DMS114 treated with DMSO at 0.1 percent for 48 hours (cell line): ENCODE results near the gene MOB2.

Experiments used
- DNase-seq: peaks from one replicate; lab custom pipeline; 2025; ENCODE audit not compliant: unreplicated experiment; lab: John Stamatoyannopoulos, UW

The MOB2 gene

DNA sequence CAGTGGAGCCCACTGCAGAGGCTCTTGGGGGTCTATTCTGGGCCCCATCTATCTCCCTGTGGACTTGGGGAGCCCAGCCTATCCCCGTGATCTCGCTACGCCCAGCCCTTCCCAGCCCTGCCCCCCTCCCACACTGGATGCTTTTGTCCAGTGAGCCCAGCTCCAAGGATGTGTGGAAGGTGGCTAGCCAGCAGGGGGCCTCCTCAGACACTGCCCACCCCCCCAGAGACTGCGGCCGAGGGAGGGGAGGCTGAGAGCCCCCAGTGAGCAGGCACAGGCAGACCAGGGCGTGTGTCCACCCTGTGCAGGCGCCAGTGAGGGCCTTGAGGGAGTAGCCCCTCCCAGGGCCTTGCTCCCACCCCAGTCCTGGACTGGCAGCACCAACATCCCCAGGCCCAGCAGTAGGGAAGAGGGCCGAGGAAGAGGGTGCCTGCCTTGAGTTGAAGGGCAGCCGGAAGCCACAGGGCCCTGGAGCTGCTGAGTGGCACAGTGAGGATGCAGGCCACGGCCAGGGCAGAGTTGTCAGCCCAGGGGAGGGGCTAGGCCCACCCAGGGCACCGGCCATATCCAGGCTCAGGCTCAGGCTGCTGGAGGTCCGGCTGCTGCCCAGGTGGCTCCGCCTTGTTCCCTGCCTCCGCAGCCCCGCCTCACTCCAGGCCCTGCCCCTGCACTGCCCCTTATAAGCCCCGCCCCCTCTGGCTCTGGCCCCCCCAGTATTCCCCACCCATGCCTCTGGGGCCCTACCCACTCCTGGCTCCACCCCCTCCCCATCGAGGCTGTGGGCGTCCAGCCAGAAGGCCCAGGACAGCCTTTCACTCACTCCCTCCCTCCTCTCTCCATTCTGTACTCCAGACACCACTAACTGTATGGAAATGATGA lies 28.0 kb downstream of the MOB2 start:
- no peak for DNase-seq

DNA sequence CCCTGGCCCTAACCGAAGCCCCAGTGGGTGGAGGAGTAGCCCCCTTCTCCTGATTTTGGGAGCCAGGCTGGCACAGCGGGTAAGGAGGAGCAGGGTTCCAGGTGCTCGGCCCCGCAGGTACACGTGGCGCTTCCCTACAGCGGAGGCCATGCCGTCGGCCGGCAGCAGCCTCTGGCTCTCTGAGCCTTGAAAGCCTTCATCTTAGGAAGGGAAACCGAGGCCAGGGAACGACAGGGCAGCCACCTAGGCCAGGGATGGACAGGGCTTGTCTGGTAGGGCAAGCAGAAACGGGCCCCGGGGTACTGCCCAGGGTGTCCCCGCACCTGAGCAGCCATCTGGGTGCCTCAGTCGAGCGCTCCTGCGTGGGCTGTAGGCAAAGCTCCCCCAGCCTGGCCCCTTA lies 28.7 kb downstream of the MOB2 start:
- DNase-seq, result no peak

DNA sequence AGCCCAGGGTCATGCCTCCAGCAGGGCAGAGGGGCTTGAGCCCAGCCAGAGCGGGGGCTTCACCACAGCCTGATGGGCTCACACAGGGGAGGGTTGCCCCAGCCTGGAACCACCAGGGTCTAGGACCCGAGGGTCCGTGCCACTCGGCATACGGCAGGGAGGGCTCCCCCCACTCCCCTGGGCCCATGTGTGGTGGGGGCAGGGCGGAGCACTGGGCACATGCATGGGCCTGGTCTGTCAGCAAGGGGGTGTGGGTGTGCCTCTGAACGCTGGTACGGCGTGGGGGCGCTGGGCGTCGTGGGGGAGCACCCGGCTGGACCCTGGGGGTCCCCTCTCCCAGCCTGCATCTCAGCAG lies 29.3 kb downstream of the MOB2 start:
- no peak for DNase-seq

DNA sequence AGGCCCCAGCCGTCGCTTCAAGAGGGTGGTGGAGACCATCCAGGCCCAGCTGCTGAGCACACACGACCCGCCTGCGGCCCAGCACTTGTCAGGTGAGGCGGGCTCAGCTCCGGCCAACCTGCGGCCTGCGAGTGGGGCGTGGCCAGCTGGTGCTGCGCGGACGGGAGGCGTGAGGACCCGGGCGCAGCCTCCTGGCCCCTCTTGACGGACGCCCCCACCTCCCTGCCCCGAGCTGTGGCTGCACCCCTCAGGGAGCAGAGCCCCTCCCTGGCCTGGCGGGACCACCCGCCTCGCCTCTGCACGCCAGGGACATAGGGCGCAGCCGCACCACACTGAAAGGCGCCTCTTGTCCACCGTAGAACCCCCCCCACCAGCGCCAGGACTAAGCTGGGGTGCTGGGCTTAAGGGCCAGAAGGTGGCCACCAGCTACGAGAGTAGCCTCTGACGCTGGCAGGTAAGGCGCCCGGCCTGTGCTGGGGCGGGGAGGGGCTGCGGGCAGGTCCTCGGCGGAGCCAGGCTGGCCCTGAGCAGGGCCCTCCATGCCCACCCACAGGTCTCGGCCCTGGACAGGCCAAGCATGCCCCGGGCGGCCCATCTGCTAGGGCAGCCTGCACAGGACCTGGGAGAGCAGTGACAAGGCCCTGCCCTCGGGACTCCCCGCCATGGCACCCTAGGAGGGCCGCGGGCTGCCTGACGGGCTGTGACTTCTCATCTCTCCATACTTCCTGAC lies 29.8 kb downstream of the MOB2 start:
- DNase-seq, result no peak

DNA sequence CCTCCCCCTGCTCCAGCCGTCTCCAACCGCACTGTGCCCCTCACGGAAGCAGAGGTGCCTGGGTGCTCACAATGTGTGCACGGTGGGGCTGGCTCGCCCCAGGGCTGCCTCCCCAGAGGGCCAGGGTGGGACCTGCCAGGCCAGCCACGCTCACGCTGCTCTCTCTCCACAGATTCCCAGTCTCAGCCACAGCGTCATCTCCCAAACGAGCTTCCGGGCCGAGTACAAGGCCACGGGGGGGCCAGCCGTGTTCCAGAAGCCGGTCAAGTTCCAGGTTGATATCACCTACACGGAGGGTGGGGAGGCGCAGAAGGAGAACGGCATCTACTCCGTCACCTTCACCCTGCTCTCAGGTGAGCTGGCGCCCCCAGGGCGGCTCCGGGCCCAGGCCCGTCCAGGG lies 30.4 kb downstream of the MOB2 start:
- DNase-seq, result no peak

DNA sequence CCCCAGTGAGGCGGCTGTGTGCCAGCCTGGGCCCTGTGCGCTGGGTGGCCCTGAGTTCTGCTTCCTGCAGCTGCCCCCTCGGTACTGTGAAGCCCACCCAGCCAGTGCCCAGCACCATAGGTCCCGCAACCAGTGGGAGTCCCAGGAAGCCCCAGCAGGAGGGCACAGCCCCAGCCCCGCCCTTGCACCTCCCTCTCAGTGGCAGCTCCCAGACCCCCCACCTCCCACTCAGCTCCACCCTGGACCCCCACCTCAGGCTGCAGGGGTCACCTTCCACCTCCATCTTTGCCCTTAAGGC lies 30.9 kb downstream of the MOB2 start:
- DNase-seq, result no peak

DNA sequence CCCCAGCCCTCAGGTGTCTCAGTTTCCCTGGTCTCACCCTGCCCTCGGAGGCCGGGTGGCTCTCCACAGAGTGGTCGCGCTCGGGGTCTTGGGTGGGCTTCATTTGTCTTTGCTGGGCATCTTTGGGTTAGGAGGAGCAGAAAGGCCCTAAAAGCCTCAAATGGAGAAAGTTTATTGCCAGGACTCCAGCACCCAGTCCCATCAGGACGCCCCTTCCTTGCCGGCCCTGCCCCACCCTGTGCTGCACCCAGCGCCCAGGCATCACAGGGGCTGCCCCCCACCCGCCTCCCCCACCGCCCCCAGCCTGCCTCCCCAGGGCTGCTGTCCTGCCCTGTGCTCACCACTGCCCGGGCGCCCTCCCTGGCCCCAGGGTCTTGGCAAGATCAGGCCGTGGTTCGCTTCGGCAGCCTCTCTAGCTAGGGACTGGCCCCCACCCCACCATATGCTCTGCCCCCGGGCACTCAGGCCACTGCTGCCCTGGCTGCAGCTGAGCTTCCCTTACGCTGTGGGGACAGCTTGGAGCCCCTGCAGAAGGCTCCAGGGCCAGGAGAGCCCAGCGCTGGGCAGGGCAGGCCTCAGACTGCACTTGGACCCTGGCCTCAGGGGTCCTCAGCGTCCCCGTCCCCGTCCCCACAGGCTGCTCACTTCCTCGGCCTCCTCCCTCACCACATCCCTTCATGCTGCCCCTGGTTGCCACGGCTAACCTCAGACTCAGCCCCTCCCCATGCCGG lies 31.4 kb downstream of the MOB2 start:
- no peak for DNase-seq

DNA sequence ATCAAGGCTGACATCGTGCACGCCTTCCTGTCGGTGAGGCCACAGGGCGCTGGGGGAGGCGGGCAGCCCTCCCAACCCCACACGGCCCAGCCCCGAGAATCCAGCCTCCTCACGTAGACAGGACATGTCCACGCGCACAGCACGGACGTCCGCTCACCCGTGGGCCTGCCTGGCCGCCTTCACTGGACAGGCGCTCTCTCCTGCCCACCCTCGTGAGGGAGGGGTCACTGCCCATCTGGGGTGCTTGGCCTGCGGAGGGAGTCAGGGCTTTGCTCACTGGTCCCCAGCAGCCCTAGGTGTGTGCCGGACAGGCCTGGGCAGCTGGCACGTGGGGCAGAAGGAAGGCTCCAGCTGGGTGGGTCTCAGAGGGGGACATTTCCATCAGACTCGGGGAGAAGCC lies 32.0 kb downstream of the MOB2 start:
- no peak for DNase-seq

DNA sequence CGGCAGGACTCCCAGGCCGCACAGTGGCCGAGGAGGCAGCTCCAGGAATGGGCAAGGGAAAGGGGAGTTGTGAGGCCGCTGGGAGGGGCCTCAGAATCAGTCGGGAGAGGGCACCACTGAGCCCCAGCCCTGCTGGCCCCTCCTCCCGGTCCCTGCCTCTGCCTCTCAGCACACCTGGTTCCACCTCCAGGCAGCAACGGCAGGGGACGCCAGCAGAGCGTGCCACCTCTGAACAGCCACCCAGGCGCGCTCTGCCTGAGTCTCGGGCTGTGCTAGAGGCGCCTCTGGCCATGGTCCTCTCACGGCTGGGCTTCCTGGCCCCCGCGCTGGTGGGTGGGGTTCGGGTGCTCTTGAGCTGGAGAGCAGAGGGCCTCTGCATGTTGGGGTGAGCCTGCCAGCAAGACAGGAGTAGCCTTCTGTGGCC lies 33.0 kb downstream of the MOB2 start:
- DNase-seq, result no peak

DNA sequence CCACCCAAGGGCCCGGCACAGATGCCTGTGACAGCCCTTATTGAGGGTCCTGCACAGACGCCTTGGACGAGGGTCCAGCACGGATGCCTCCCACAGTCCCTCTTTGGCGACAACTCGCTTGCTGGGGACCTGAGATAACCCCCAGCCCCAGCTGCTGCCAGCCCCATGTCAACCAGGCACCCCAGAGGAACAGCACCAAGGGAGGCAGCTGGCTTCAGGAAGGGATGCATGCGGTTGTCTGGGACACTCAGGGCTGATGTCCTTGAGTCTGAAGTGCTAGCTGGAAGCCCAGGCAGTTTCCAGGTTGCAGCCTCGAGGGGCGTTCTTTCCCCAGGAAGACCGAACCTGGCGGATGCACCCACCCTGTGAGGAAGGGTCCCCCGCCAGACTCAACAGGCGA lies 33.8 kb downstream of the MOB2 start:
- no peak for DNase-seq

DNA sequence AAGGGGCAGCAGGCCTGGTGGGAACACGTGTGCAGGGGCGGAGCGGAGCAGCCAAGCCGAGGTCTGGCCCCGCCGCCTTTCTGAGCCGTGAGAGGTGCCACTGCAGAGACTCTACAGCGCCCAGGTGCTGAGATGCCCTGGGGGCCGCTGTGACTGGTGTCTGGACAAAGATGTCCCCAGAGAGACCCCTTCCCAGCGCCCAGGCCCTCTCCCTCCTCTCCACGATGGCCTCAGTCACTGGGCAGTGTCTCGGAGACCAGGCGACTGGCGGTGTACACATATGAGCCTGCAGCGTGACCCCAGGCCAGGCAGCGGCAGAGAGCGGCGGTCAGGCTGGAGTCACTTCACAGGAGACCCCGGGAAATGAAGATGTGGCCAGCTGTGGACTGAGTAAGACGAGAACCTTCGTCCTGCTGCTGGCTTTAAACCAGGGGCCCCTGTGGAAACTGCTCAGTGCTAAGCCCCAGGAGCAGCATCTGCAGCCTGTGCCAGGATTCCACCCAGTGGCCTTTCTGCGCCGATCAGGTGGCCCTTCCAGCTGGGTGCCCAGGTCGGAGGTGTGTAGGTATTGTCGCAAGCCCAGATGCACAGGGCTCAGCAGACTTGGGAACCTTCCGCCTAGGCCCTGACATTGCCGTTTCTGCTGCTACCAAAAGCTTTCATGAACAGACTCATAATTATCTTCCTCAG lies 34.7 kb downstream of the MOB2 start:
- DNase-seq, result no peak

DNA sequence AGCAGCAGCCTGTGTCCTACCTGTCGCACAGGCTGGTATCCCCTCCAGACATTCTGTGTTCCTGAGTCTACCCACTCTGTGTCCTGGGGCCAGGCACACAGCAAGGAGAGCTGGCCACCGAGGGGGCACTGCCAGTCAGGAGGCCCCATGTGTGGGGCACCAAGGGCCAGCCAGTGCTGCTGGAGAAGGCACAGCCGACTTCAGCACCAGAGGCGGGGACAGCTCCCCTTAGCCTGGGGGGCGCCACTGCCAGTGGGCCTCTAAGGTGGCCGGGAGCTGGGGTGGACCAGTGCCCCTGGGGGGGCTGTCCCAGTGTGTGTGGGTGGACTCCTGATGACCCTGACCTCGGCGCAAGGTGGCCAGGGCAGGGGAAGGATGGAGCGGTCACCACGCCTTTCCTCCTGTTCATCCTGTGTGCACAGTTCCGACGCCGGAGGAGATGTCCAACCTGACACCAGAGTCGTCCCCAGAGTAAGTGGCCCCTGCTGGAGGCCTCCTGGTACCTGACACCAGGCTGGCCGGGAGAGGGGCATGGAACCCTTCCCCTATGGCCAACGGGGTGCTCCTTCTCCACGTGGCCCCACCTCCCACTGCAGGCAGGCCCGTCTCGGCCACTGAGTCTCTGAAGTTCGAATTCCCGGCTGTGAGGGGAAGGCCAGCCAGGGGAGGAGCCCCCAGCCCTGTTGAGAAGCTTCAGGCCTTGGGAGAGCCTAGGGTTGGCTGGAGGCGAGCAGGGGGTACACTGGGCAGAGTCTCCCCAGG lies 35.4 kb downstream of the MOB2 start:
- DNase-seq, result no peak

DNA sequence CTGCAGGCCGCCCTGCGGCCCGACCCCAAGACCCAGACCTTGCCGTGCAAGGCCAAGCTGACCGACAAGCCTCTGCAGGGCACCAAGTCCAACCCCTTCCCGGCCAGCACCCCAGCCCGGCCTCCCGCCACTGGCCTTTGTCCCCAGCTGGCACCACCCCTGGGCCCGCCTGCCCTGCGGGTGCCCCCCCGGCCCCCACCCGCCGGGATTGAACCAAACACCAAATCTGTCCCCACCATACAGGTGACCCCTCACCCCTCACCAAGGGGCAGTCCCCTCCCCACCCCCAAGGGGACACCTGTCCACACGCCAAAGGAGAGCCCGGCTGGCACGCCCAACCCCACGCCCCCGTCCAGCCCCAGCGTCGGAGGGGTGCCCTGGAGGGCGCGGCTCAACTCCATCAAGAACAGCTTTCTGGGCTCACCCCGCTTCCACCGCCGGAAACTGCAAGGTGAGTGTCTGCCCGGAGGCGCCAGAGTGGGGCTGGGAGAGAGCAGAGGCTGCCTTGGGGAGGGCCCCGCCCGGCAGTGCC lies 36.2 kb downstream of the MOB2 start:
- DNase-seq, result no peak

DNA sequence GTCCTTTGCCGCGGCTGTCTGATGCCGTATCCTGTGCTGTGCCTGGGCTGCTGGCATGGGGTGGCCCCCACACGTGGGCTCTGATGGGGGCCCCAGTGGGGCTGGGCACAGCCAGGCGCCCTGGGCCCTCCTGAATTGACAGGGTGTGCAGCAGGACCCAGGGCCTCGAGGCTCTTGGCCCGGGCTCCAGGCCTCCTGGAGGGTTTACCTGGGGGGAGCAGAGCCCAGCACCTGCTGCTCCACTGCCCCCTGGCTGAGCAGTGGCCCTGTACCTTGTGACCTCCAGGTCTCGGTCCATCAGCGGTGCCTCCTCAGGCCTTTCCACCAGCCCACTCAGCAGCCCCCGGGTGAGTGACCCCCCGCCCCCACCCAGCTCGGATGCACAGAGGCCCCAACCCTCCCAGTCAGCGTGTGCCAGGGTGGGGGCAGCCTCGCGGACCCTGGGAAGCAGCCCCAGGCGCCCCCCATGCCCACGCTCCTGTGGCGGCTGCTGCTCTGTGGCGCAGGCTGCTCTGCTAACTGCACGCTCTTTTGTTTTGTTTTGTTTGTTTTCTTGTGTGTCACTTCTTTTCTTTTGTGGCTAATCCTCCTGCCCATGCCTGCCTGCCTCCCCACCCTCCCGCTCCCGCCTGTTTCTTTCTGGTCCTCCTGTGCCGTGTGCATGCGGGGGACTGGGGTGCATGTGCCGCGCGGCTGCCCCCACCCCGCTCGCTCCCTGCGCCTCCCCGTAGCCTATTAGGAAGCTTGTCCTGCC lies 36.9 kb downstream of the MOB2 start:
- DNase-seq, result no peak

DNA sequence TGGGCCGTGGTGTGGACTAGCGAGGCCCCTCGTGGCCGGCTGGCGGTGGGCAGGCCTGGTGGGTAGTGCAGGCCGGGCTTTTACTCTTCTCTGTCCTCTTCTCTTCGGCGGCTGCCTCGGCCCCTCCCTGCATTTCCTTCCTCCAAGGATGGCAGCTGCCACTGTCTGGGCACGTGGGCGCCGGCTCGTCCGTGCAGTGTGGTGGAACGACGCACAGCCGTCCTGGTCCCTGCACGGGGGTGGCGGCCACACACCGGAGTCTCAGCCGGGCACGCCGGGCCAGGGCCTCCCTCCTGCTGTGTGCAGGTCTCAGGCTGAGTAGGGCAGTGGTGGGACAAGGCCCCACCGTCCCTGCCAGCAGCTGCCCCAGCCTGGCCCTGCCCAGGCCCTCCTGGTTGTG lies 37.7 kb downstream of the MOB2 start:
- no peak for DNase-seq

DNA sequence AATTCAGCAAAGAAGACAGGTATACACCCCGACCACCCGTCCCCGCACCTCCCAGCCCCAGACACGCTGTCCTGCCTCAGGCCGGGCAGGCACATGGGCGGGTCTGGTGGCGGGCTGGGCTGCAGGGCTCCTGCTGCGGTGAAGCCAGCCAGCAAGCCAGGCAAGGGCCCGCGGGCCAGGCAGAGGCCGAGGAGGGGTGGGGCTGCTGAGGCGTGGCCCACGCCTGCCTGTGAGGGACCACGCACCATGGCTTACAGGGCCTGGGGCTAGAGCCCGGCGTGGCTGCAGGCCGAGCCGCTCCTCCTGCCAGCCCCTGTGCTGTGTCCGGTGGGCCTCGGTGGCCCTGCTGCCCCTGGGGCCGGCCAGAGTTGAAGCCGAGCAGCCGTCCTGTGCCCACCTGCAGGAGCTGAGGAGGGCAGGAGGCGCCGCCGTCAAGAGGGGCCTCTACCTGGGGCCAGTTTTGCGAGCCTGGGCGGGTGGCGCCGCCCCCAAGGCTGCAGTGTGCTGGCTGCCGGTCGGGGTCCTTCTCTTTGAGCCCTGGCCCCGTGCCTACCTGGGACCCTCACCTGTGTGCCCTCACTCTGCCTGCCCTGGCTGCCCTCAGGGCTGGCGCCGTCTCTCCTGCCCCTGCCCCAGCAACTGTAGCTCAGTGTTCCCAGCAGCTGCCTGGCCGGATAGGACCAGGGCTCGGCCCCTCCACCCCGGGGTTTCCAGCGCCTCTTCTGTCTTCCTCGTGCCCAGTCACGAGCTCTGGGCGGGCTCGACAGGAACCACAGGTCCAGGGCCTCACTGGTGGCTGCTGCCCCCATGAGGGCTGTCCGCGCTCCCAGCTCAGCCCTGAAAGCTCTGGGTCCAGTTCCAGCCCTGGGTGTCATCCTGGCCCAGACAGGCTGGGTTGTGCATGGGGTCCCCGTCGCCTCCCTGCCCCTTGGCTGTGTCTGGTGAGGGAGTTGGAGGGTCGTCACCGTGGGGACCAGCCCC lies 38.4 kb downstream of the MOB2 start:
- no peak for DNase-seq

DNA sequence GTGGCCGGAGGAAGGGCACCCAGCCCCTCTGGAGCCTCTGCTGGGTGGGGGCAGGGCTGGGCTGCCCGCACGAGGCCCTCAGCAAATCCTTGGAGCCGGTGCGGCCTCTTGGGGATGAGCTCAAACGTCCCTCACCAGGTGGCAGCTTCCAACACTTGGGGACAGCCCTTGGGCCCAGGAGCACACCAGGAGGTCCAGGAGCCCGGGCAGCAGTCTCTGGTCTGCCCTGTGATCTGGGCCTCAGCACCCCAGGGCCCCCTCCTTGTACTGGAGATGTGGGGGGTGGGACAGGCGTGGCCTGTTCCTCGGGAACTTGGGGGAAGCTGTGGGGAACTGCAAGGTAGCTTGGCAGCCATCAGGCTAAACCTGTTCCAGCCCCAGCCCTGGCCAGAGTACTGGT lies 40.0 kb downstream of the MOB2 start:
- DNase-seq, result no peak

DNA sequence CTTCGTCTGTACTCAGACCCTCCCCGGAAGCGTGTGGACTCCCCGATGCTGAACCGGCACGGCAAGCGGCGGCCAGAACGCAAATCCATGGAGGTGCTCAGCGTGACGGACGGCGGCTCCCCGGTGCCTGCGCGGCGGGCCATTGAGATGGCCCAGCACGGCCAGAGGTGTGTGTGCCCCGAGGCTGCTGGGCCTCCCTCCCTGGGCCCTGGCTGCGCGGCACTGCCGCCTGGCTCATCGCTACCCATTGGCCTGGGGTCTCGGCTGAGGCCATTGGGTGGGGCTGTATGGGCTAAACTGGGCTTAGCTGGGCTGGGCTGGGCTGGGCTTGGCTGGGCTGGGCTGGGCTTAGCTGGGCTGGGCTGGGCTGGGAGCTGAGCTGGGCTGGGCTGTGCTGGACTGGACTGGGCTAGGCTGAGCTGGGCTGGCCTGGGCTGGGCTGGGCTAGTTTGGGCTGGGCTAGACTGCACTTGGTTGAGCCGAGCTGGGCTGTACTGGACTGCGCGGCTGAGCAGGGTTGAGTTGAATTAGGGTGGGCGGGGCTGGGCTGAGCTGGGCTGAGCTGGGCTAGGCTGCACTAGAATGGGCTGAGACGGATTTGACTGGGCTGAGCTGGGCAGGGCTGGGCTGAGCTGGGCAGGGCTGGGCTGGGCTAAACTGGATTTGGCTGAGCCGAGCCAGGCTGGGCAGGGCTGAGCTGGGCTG lies 40.7 kb downstream of the MOB2 start:
- DNase-seq, result no peak
